ENCODE data around the gene TBC1D9B.

Gene TBC1D9B

DNA sequence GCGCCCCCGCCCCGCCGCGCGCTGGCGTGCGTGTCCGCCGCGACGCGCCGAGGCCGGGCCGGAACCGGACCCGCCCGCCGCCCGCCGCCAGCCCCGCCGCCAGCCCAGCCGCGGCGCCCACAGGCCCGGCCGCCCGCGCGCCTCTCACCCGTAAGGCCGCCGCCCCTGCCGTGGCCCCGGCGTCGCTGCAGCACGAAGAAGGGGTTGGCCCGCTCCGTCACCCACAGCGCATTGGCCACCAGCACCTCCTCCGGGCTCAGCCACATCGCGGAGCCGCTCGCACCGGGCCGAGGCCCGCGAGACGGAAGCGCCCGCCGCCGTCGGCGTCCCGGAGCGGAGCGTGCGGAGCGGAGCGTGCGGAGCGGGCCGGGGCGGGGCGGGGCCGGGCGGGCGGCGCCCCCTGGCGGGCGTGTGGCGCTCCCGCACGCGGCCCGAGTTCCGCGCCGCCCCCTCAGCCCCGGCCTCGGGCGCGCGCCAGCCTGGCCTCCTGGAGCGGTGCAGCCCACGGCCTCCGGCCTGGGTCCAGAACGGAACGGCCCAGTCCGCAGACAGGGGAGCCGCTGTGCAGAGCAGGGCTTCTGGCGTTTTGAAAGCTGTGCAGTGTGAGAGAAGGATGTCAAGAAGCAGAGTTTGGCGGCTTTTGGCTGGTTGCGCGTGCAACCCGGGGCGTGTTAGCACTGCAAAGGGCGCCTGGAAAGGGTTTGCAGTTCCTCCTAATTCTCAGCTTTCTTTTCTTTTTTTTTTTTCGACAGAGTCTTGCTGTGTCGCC is at the start of gene TBC1D9B:
TSS of gene TBC1D9B (minus strand) at position 342 of the 769 bp plus-strand sequence. CDS start at position 266, 76 bp downstream.
- DNase-seq: peak; percentile 71

DNA sequence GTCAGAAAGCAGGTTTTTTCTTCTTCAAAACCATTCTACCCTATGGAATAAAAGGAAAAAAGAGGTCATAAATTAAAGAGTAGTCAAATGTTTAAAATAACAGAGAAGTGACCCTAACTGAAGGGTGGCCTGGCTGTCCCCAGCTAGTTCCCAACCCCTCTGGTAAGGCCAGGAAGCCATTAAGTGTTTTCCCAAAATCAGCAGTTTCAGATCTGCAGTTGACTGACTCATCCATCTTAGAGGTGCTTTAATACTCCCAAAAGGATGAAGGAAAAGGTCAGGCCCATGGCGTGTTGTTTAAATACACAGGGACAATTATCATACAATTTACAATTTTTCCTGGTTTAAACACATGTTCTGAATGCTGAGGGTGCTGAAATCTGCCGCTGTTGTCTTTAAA is 47.9 kb upstream of the TBC1D9B start:
- no peak for DNase-seq

DNA sequence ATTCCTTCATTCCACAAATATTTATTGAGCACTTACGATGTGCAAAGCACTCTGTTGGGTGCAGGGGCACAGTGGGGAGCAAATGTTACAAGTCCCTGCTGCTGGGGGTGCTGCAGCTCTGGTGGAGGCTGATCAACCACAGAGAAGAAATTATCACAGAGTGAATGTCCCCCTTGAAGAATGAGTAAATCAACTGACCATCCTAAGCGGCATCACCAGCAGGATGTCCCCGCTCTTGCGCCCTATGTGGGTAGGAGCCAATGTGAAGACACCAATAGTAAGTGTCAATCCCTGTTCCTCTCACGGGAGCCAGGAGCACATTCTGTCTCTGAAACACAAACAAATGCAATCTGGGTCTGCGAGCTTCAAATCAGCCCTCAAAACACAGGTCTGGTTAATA is 47.4 kb upstream of the TBC1D9B start:
- no peak for DNase-seq

DNA sequence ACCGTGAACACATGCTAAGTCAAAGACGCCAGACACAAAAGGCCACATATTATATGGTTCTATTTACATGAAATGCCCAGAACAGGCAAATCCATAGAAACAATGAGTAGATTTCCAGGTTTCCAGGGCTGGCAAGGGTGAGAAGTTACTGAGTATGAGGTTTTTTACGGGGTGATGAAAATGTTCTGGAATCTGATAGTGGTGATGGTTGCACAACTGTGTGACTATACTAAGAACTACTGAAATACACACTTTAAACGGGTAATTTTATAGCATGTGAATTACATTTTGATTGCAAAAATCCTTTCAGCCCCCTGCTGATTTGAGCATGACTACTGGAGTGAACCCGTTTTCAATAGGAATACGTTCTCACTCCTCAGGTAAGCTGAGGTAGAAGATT is 46.7 kb upstream of the TBC1D9B start:
- no peak for DNase-seq

DNA sequence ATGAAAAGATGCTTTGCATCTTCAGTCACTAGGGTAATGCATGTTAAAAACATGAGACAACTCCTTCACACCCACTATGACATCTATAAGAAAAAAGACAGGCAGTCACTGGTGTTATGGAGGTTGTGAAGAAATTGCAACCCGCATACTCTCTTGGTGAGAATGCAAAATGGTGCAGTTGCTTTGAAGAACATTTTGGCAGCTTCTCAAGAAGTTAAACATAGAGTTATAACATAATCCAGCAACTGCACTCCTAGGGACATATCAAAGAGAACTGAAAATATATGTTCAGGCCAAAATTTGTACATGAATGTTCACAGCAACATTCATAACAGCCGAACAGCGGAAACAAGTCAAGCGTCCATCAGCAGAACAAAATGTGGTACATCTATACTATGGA is 46.3 kb upstream of the TBC1D9B start:
- no peak for DNase-seq

DNA sequence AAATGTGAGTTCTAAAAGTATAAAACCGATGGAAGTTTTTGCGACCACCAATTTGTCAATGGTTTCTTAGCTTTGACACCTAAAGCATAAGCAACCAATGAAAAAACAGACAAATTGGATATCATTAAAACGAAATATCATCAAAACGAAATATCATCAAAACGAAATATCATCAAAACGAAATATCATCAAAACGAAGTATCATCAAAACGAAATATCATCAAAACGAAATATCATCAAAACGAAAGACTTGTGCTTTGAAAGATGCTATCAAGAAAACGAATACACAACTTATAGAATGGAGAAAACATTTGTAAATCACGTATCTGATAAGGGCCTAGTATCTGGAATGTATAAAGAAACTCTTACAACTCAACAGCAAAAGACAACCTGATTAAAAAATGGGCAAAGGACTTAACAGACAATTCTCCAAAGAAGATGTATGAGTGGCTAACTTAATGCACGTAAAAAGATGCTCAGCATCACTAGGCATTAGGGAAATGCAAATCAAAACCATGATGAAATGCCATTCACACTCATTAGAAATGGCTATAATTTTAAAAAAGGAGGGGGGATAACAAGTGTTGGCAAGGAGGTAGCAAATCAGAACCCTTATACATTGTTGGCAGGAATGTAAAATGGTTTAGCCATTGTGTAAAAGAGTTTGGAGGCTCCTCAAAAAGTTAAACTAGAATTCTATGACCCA is 29.4 kb upstream of the TBC1D9B start:
- no peak for DNase-seq

DNA sequence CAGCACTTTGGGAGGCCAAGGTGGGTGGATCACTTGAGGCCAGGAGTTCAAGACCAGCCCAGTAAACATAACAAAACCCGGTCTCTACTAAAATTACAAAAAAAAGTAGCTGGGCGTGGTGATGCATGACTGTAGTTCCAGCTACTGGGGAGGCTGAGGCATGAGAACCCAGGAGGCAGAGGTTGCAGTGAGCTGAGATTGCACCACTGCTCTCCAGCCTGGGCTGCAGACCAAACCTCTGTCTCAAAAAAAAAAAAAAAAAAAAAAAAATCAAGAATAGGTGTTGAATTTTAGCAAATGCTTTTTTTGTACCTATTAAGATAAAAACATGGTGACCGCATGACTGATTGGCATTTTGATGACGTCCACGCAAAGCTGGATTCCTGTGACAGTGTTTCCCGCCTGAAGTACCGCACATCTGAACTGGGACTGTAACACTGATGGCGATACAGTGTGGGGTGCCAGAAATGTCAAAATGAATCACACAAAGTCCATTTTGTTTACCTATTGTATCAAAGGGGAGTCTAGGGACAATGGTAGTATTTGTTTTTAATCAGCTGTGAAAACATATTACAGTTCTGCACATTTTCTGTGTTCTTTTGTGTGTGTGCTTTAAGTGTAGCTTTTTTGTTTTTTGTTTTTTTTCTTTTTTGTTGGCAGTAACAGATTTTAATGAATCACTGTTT is 23.2 kb upstream of the TBC1D9B start:
- DNase-seq: no peak

DNA sequence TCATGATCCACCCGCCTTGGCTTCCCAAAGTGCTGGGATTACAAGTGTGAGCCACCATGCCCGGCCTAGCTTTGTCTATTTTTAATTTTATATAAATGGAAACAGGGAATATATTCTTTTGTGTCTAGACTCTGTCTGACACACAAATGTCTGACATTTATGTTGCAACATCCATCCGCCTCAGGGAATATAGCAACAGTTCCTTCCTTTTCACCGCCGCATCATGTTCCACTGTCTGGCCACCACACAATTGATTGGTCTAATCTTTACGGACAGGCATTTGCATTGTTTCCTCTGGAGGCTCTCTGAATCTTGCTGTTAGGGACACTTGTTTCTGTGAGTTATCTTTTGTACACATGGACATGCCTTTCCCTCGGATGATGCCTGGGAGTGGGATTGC is 20.1 kb upstream of the TBC1D9B start:
- no peak for DNase-seq

DNA sequence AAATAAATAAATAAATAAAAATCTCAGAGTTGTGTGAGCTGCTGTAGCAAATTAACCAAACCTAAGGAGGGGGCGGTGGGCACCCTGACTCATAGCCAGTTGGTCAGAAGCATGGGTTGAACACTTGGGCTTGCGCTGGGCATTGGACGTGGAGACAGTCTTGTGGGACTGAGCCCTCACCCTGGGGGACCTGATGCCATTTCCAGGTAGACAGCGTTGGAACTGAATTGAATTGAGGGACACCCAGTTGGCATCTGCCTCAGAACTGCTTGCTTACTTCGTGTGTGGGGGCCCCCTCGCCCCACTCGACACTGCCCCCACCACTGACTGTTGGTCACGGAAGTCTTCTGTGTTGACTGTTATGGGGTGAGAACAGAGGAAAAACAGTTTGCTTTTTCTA is 19.0 kb upstream of the TBC1D9B start:
- DNase-seq: no peak

DNA sequence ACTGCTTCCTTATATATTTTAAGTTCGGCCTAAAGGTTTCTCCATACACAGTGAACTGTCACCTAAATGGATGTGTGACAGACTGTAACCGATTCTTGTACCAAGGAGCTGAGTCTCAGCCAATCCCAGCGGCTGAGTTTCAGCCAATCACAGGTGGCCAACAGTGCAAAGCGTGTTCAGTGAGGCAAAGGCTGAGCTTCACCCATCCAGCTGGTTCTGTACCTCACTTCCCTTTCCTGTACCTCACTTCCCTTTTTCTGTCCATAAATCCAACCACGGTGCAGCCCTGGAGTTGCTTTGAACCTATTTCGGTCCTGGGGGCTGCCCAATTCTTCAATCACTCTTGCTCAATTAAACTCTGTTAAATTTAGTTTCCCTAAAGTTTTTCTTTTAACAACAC is 15.7 kb upstream of the TBC1D9B start:
- no peak for DNase-seq

DNA sequence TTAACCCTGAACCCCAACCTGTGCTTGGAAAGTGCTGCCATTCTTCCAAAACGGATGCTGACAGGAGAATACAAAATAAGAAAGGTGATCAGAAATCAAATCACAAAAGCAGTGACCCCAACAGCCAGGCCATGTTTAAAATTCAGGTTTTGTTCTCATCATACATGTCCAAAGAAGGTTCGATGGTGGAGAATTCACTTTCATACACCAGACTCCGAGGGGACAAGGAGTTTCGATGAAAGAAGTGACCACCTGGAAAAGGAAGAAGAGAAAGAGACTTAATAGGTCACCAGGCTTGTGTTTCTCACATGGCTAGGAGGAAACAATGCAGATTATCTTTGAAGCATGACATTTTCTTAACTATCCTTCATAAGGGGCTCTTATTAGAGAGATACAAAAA is 12.5 kb upstream of the TBC1D9B start:
- DNase-seq: no peak

DNA sequence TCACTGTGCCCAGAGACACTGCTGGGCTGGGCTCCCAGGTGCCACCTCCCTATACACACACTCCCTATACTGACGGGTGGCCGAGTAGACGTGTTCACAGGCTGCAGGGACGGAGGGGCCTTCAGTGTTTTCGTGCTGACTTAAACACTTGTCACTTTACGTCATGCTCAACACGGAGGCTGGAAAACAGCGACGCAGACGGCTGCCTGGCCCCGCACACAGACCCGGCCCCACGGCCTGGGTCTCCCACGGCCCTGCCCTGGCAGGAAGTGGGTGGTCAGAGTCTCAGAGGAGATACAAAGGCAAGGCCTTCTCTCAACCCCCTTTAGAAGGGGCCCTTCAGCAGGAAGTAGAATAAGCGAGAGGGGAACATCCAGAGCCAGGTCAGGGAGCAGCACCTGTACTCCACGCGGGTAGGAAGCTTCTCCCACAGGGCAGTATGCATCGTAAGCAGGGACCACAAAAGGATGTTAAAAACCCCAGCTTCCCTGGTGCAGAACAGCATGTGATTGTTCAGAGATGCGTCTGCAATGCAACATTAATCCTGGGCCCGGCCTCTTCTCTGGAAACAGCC is 11.9 kb upstream of the TBC1D9B start:
- DNase-seq: no peak

DNA sequence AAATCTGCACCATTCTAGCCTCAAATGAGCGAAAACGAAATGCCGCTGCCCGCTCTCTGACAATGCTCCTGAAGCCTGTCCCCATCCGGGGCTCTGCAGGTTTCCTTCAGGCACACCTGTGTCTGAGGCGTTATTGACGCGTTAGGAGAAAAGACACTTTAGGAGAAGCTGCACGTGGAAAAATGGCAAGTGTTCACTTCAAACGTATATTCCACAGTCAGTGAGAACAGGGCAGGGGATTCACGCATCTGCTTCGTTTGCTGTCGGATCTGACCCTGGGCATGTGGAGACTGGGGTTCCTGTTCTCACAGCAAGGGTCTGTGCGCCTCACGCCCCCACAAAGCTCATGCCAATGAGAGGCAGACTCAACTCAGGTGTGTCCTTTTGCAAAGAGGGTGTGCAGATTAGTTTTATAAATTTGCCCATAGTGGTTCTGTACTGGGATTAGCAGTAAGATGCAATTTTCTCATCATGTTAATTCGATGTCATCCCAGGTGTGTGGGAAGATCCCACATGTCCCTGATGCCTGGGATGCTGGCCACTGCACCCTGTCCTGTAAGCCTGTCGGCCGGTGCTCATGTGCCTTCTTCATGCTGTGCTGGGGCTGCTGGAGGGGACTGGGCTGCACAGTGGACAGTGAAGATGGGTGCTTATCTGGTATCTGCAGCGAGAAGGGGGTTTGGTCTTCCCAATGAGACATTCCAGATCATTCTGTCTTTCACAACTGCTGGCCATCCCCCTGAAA is 11.2 kb upstream of the TBC1D9B start:
- no peak for DNase-seq

DNA sequence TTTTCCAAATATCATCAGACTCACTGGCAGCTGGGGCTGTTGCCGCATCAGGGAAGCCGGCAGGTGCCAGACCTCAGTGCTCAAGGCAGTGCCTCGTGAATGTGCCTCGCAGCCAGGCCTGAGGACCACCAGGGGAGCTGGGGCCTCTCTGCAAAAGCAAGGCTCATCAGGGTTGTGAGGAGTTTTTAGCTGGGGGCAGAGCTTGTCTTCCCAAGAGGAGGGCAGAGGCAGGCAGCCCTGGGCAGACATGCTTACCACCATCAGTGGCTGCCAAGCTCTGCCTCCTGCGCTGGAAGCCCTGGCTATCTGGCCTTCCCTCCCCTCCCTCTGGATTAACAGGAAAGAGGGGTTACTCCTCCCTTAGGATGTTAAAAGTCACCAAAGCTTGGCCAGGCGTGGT is 8.8 kb upstream of the TBC1D9B start:
- no peak for DNase-seq

DNA sequence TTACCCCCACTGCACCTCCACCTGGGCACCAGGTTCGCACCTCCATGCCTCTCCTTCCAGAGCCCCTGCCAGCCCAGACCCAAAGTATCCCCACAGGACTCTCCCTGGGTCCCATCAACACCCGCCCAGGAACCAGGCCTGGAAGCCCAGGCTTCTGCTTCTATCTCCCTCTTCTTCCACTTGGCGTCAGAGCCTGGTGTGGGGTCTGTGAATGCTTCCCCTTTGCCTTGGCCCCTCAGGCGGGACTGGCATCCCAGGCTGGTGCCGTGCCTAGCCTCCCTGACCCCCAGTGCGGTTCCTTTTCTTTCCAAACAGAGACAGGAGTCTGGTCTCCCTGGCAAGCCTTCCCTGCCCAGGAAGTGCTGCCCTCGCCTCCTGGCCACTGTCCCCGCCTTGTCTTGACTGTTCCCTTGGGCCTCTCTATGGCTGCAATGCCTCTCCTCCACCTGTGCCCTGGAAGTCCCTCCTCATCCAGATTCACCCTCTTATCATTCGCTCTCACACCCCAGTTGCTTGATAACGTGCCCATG is 7.8 kb upstream of the TBC1D9B start:
- DNase-seq: no peak

DNA sequence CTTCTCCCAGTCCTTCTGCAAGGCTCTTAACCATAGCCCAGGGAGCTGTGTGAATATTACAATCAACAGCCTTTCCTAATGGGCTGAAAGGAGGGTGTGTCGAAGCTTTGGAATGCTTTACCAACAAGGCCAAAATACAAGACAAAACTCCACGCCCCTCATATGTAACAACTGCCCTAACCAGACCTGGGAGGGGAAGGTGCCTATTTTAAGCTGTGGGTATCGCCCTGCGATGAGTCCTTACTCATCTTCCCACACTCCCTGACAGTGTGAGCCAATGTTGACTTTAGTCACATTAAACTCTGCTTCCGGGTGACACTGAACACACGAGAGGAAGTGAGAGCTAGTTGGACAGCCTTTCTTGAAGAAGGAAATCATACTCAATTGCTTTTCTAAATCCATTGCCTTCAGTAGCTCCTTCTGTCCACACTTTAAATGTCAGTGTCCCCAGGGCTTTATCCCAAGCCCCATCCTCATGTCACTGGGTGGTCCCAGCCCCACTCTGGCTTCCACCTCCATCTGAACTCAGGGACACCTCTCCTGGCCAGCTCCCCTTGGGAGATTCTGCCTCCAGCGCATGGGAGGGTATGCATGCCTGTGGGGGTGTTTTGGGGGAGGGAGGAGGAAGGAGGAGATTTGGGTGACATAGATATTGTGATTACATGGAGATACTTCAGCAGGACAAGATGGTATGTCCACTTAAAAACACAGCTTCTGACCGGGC is 6.5 kb upstream of the TBC1D9B start:
- no peak for DNase-seq

DNA sequence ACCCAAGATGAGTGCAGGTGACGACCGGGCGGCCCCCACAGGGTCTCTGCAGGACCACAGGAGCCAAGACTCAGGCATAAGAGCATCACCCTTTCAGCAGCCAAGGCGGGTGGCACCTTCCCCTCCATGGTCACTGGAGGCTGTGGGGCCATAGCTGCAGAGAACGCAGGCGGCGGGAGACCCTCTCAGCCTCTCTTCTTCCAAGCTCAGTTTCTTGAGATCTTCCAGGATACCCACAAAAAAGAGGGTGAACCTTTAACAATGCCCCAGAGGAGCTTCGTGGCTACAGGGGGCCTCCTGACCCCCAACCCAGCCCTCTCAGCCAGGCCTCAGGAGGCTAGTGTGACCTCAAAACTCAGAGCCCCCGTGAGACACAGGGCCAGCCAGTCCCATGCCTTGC is 5.8 kb upstream of the TBC1D9B start:
- no peak for DNase-seq

DNA sequence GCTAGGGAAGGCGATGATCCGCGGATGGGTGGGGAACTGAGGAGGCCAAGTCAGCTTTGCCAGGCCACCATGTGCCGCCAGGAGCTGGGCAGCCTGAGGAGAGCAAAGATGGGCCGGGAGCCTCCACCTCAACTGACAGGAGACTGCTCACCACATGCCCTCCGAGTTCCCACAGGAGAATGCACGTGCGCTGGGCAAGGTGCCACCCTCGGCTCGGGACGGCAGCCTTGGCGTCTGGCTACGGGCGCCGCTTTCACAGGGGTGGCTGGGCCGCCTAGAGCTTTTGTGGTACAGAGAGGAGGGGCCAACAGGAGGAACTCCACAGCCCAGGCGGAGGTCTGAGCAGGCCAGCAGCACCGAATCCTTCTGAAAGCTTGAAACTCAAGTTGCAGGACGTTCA is 5.3 kb upstream of the TBC1D9B start:
- DNase-seq: no peak

DNA sequence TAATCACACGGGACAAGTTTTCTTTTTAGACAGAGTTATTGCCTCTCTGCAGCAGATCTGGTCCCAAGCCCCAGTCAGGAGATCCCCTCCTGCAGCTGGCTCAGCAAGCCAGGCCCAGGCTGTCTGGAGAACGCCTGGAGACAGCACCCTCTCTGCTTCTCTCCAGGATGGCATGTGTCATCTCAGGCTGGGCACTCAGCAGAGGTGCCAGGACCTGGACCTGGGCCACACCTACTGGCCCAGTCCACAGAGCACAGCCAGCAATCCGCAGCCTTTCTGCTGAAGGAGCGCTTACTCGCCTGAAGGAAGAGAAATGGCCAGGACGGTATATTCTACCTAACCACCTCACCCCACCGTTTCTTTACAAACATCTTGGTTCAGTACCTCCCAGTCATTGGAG is 4.7 kb upstream of the TBC1D9B start:
- DNase-seq: no peak

DNA sequence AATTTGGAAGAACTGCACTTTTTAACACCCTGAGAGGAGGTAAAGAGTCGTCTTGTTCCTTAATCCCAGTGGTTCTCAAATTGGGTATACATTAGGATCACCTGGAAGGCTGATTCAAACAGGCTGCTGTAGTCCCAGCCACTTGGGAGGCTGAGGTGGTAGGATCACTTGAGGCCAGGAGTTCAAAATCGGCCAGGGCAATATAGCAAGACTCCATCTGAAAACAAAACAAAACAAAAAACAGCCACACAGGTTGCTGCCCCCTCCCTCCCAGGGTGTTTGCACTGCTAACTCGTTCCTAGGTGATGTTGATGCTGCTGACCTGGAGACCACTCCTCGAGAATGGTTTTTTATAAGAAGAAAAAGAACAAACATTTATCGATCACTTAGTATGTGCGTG is 1.5 kb upstream of the TBC1D9B start:
- DNase-seq: no peak

DNA sequence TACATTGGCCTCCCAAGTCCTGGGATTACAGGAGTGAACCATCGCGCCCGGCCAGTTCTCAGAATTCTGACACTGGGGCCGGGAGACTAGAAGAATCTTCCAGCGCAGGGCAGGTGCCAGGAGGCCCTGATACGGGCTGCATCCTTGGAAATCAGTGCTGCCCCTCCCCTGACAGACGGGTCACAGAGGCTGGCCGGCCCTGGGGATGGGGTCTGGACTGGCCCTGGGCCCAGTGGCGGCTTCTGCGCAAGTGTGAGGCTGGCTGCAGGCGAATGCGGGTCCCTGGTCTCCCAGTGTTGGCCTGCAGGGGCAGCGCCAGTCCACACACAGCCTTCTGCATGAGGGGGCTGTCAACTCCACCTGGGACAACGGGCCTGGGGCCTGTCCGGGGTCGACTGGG is 831 bp upstream of the TBC1D9B start:
- no peak for DNase-seq
